Measurements from ENCODE around the gene SOX8. TPM values are rescaled to one million over a fixed set of nuclear protein-coding genes. Genes with fewer than 3 reads are reported as not detected.

Gene SOX8
- total and polyA plus RNA-seq, 10 of the 15 experiments (the other 5 are each of a cell fraction or from before 2014, with no cell fraction given) = not detected

GRCh38 chr16:979147-979546 lies 2.4 kb upstream of the SOX8 start:
- WGBS (ENCODE audit: insufficient coverage, insufficient replicate concordance, low lambda C conversion rate, missing lambda C conversion rate) = 51% methylated on average over 13 of the region's 14 CpGs
- Histone ChIP-seq H3K27me3 (replicated peaks in 1 of 2; ENCODE audit: control insufficient read depth in 2 of 2, insufficient read depth in 2 of 2, low read length in 1 of 2) (peaks cover 0 to 7% of the 10 kb centered on the region in 2 experiments; a peak in 2 of 4 replicates), H4K20me1 (ENCODE audit: control insufficient read depth, insufficient read depth) (no peaks in the 10 kb centered on the region), H3K9ac (ENCODE audit: control insufficient read depth, insufficient read depth, low read length) (no peak overlapping the region), H3K9me3 (replicated peaks; ENCODE audit: control insufficient read depth, insufficient read depth, low read length) (no peaks in the 10 kb centered on the region), H3K79me2 (ENCODE audit: control insufficient read depth, insufficient read depth, low read length) (no peaks in the 10 kb centered on the region), H3K4me3 (no peak overlapping the region), H3K36me3 (ENCODE audit: control insufficient read depth in 2 of 2, insufficient read depth in 2 of 2, low read length in 1 of 2) (no peaks in the 10 kb centered on the region), H3K27ac (ENCODE audit: control insufficient read depth, insufficient read depth) (no peak overlapping the region), H2AFZ (ENCODE audit: control insufficient read depth, low read depth, low read length) (no peak overlapping the region), H3K4me1 (ENCODE audit: control insufficient read depth, insufficient read depth, low read length) (no peaks in the 10 kb centered on the region), H3K4me2 (ENCODE audit: control insufficient read depth, insufficient read depth) (no peak overlapping the region)
- FAIRE-seq (no peak), DNase-seq (ENCODE audit: low read depth, low spot score) (no peak), ATAC-seq (no peak)
- intact Hi-C loops (cut with micrococcal nuclease; ENCODE audit: unreplicated experiment) = no loop called here
- no peak for TF ChIP-seq SP1 (IDR thresholded peaks at IDR 0.05; ENCODE audit: low read depth, low read length)
- TF ChIP-seq ATF3 (IDR thresholded peaks at IDR 0.05; ENCODE audit: borderline replicate concordance, extremely low read depth, low read depth, low read length) = no peak
- TF ChIP-seq CREB1 (IDR thresholded peaks at IDR 0.05; ENCODE audit: low read depth) = no peak
- TF ChIP-seq POLR2AphosphoS2 (IDR thresholded peaks at IDR 0.05; ENCODE audit: low read depth, low read length) = no peak
- no peak for TF ChIP-seq PAX8 (IDR thresholded peaks at IDR 0.05)
- TF ChIP-seq RCOR1 (conservative IDR thresholded peaks at IDR 0.05; ENCODE audit: low read depth, low read length) = no peak
- no peak for TF ChIP-seq BHLHE40 (IDR thresholded peaks at IDR 0.05; ENCODE audit: borderline replicate concordance in 1 of 2, low read depth in 2 of 2, low read length in 1 of 2)
- TF ChIP-seq IRF3 (IDR thresholded peaks at IDR 0.05) = no peak
- TF ChIP-seq HDAC6 (IDR thresholded peaks at IDR 0.05; ENCODE audit: unreplicated experiment) = no peak
- TF ChIP-seq ZBTB33 (IDR thresholded peaks at IDR 0.05) = no peak
- TF ChIP-seq HDGF (IDR thresholded peaks at IDR 0.05) = no peak
- TF ChIP-seq IRF4 (IDR thresholded peaks at IDR 0.05; ENCODE audit: low read depth, low read length) = no peak
- no peak for TF ChIP-seq NBN (IDR thresholded peaks at IDR 0.05)
- TF ChIP-seq PML (IDR thresholded peaks at IDR 0.05; ENCODE audit: low read length) = no peak
- TF ChIP-seq GABPA (IDR thresholded peaks at IDR 0.05; ENCODE audit: low read depth) = no peak
- no peak for TF ChIP-seq RELB (IDR thresholded peaks at IDR 0.05; ENCODE audit: low read depth)
- TF ChIP-seq YBX1 (IDR thresholded peaks at IDR 0.05) = no peak
- no peak for TF ChIP-seq KLF5 (IDR thresholded peaks at IDR 0.05; ENCODE audit: partially characterized antibody)
- no peak for TF ChIP-seq NFYA (IDR thresholded peaks at IDR 0.05; ENCODE audit: borderline replicate concordance, low read depth, low read length)
- ChIA-PET POLR2A (no interaction called here), SMC1A (ENCODE audit: uncharacterized antibody, unreplicated experiment) (no interaction called here), RAD21 (ENCODE audit: unreplicated experiment) (no interaction called here), CTCF (no interaction called here)
- in situ Hi-C loops (cut with MboI) = no loop called here
- BruUV-seq (replicated peaks) = no TSS peak

Measured in GM12878 (cell line).